ENCODE data around the gene PTPRN2. TPM values are rescaled to one million over a fixed set of nuclear protein-coding genes. Genes with fewer than 3 reads are reported as not detected.

The PTPRN2 gene
- total and polyA plus RNA-seq, 2 donors = 1.7 to 1.9 TPM

GRCh38 chr7:157544226-157544625 lies 1043.4 kb downstream of the PTPRN2 start:
- no peak overlapping the region for H3K27ac ChIP-seq (ENCODE audit: low read depth in 1 of 2, low read length in 1 of 2)
- no peaks in the 10 kb centered on the region for H3K36me3 ChIP-seq (ENCODE audit: control insufficient read depth in 2 of 2, insufficient read depth in 2 of 2, low read length in 1 of 2)
- H3K27me3 ChIP-seq (ENCODE audit: control insufficient read depth in 2 of 2, insufficient read depth in 1 of 2, low read length in 1 of 2) = no peaks in the 10 kb centered on the region
- peaks cover 0 to 2% of the 10 kb centered on the region in 2 donors for H3K9me3 ChIP-seq (ENCODE audit: control insufficient read depth in 2 of 2, insufficient read depth in 1 of 2, low read length in 1 of 2)
- no peak overlapping the region for H3K4me3 ChIP-seq (ENCODE audit: low read length in 2 of 2)
- DNase-seq (ENCODE audit: low read depth in 6 of 9, low spot score in 9 of 9) = no peak
- 70% methylated on average over 19 of the region's 19 CpGs for WGBS
- H3K4me1 ChIP-seq (ENCODE audit: control insufficient read depth in 2 of 2, insufficient read depth in 2 of 2, low read length in 2 of 2) = no peaks in the 10 kb centered on the region

GRCh38 chr7:157543791-157544190 lies 1043.8 kb downstream of the PTPRN2 start:
- 97% methylated on average over 12 of the region's 12 CpGs for WGBS
- no peaks in the 10 kb centered on the region for H3K36me3 ChIP-seq (ENCODE audit: control insufficient read depth in 2 of 2, insufficient read depth in 2 of 2, low read length in 1 of 2)
- no peak overlapping the region for H3K27ac ChIP-seq (ENCODE audit: low read depth in 1 of 2, low read length in 1 of 2)
- H3K9me3 ChIP-seq (ENCODE audit: control insufficient read depth in 2 of 2, insufficient read depth in 1 of 2, low read length in 1 of 2) = peaks cover 0 to 2% of the 10 kb centered on the region in 2 donors
- no peaks in the 10 kb centered on the region for H3K27me3 ChIP-seq (ENCODE audit: control insufficient read depth in 2 of 2, insufficient read depth in 1 of 2, low read length in 1 of 2)
- no peaks in the 10 kb centered on the region for H3K4me1 ChIP-seq (ENCODE audit: control insufficient read depth in 2 of 2, insufficient read depth in 2 of 2, low read length in 2 of 2)
- DNase-seq (ENCODE audit: low read depth in 6 of 9, low spot score in 9 of 9) = no peak
- H3K4me3 ChIP-seq (ENCODE audit: low read length in 2 of 2) = no peak overlapping the region

- H3K4me1 ChIP-seq (ENCODE audit: control insufficient read depth in 2 of 2, insufficient read depth in 2 of 2, low read length in 2 of 2) = no peaks in the 10 kb centered on the region
- H3K36me3 ChIP-seq (ENCODE audit: control insufficient read depth in 2 of 2, insufficient read depth in 2 of 2, low read length in 1 of 2) = no peaks in the 10 kb centered on the region
- DNase-seq (ENCODE audit: low read depth in 6 of 9, low spot score in 9 of 9) = no peak
- WGBS = 91% methylated on average over 11 of the region's 11 CpGs
- H3K27ac ChIP-seq (ENCODE audit: low read depth in 1 of 2, low read length in 1 of 2) = no peak overlapping the region
- H3K27me3 ChIP-seq (ENCODE audit: control insufficient read depth in 2 of 2, insufficient read depth in 1 of 2, low read length in 1 of 2) = no peaks in the 10 kb centered on the region
- H3K4me3 ChIP-seq (ENCODE audit: low read length in 2 of 2) = no peak overlapping the region
- H3K9me3 ChIP-seq (ENCODE audit: control insufficient read depth in 2 of 2, insufficient read depth in 1 of 2, low read length in 1 of 2) = peaks cover 0 to 2% of the 10 kb centered on the region in 2 donors
Measured at GRCh38 chr7:157543276-157543675, 1044.3 kb downstream of the PTPRN2 start.

GRCh38 chr7:157542068-157543021 lies 1045.3 kb downstream of the PTPRN2 start:
- Histone ChIP-seq H3K36me3 (ENCODE audit: control insufficient read depth in 2 of 2, insufficient read depth in 2 of 2, low read length in 1 of 2) (no peaks in the 10 kb centered on the region), H3K4me3 (ENCODE audit: low read length in 2 of 2) (no peak overlapping the region), H3K27ac (ENCODE audit: low read depth in 1 of 2, low read length in 1 of 2) (no peak overlapping the region), H3K9me3 (ENCODE audit: control insufficient read depth in 2 of 2, insufficient read depth in 1 of 2, low read length in 1 of 2) (peaks cover 0 to 2% of the 10 kb centered on the region in 2 donors), H3K27me3 (ENCODE audit: control insufficient read depth in 2 of 2, insufficient read depth in 1 of 2, low read length in 1 of 2) (no peaks in the 10 kb centered on the region), H3K4me1 (ENCODE audit: control insufficient read depth in 2 of 2, insufficient read depth in 2 of 2, low read length in 2 of 2) (no peaks in the 10 kb centered on the region)
- WGBS = 96% methylated on average over 33 of the region's 33 CpGs
- DNase-seq (ENCODE audit: low read depth in 6 of 9, low spot score in 9 of 9) = no peak

DNA sequence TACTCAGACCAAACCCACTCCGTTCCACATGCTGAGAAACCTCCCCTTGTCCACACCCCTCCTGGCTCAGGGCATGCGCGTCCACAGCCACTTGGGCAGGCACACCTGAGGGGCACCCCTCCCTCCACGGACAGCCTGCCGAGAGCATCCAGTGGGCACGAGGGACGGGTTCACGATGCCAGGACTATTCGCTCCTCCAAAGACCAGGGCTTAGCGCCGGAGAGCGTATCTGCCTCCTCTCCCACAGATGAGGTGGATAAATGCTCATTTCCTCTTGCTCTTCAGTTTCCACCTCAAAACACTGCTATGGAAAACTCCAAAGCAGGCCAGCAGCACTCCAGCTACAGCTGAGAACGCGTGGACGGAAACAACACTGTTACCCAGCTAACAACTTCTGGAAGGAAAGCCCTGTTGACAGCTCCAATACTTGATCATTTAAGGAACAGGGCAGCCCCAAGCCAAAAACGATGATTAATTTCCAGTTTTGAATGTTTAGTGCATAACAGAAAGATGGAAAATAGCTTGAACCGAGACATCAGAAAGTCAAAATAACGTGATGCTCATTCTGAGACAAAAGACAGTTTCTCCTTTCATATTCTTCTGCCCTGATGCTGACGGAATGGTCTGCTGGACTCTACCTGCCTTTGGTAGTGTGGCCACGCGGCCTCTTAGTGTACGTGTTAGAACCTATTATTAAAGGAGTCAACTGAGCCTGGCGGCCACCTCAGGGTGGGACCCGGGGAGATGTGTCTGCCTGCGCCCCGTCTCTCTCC lies 1046.1 kb downstream of the PTPRN2 start:
- no peaks in the 10 kb centered on the region for H3K27me3 ChIP-seq (ENCODE audit: control insufficient read depth in 2 of 2, insufficient read depth in 1 of 2, low read length in 1 of 2)
- no peaks in the 10 kb centered on the region for H3K36me3 ChIP-seq (ENCODE audit: control insufficient read depth in 2 of 2, insufficient read depth in 2 of 2, low read length in 1 of 2)
- H3K4me3 ChIP-seq (ENCODE audit: low read length in 2 of 2) = no peak overlapping the region
- WGBS = 95% methylated on average over 26 of the region's 26 CpGs
- H3K4me1 ChIP-seq (ENCODE audit: control insufficient read depth in 2 of 2, insufficient read depth in 2 of 2, low read length in 2 of 2) = no peaks in the 10 kb centered on the region
- H3K27ac ChIP-seq (ENCODE audit: low read depth in 1 of 2, low read length in 1 of 2) = no peak overlapping the region
- H3K9me3 ChIP-seq (ENCODE audit: control insufficient read depth in 2 of 2, insufficient read depth in 1 of 2, low read length in 1 of 2) = peaks cover 0 to 2% of the 10 kb centered on the region in 2 donors
- DNase-seq (ENCODE audit: low read depth in 6 of 9, low spot score in 9 of 9) = no peak

DNA sequence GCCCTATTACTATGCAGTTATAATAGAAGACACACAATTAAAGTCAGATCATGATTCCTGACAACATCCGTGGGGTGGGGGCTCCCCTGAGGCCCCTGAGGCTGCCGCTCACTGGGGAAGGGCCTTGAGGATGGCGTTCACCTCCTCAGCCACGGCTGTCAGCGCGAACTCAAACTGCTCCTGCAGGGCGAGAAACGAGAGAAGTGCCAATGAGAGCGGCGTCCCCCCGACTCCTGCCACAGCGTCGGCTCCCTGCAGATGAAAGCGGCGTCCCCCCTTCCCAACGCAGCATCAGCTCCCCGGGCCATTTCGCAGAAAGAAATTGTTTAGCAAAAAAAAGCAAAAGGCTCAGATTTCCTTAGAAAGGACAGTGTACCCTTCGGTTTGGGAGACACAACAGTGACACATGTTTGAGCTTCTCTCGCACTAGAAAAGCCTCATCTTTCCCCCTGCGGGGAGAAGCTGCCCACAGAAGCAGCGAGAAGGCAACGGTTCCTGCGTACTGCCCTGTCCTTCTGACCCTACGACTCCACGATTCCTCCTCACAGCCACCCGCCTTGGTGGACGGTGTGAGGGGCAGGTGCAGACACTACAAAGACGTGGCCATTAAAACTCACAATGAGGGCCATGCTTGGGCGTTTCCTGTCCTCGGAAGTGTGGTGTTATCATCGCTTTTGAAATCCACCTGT lies 1046.9 kb downstream of the PTPRN2 start:
- no peak for DNase-seq (ENCODE audit: low read depth in 6 of 9, low spot score in 9 of 9)
- H3K36me3 ChIP-seq (ENCODE audit: control insufficient read depth in 2 of 2, insufficient read depth in 2 of 2, low read length in 1 of 2) = no peaks in the 10 kb centered on the region
- H3K4me3 ChIP-seq (ENCODE audit: low read length in 2 of 2) = no peak overlapping the region
- peaks cover 0 to 2% of the 10 kb centered on the region in 2 donors for H3K9me3 ChIP-seq (ENCODE audit: control insufficient read depth in 2 of 2, insufficient read depth in 1 of 2, low read length in 1 of 2)
- H3K27me3 ChIP-seq (ENCODE audit: control insufficient read depth in 2 of 2, insufficient read depth in 1 of 2, low read length in 1 of 2) = no peaks in the 10 kb centered on the region
- 89% methylated on average over 32 of the region's 32 CpGs for WGBS
- no peaks in the 10 kb centered on the region for H3K4me1 ChIP-seq (ENCODE audit: control insufficient read depth in 2 of 2, insufficient read depth in 2 of 2, low read length in 2 of 2)
- H3K27ac ChIP-seq (ENCODE audit: low read depth in 1 of 2, low read length in 1 of 2) = no peak overlapping the region

DNA sequence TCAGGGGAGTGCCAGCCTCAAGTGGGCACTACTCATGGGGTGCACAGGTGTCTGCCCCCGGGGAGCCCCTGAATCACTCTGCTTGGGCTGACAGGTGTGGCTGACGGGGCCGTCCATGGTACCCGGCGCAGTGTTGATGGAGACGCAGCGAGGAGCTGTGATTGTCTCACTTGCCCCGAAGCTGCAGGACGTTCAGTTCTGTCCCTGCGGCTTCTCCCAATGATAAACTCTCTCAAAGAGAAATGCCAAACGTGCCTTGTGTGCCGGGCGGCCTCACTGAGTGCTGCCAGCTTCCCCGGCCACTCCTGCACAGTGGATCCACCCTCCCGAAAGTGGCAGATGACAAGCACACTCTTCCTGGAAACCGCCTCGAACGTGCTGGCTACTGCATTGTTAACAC lies 1047.6 kb downstream of the PTPRN2 start:
- no peaks in the 10 kb centered on the region for H3K9me3 ChIP-seq (ENCODE audit: control insufficient read depth in 2 of 2, insufficient read depth in 1 of 2, low read length in 1 of 2)
- no peaks in the 10 kb centered on the region for H3K4me1 ChIP-seq (ENCODE audit: control insufficient read depth in 2 of 2, insufficient read depth in 2 of 2, low read length in 2 of 2)
- no peak overlapping the region for H3K4me3 ChIP-seq (ENCODE audit: low read length in 2 of 2)
- H3K27ac ChIP-seq (ENCODE audit: low read depth in 1 of 2, low read length in 1 of 2) = no peak overlapping the region
- DNase-seq (ENCODE audit: low read depth in 6 of 9, low spot score in 9 of 9) = no peak
- 96% methylated on average over 18 of the region's 18 CpGs for WGBS
- no peaks in the 10 kb centered on the region for H3K36me3 ChIP-seq (ENCODE audit: control insufficient read depth in 2 of 2, insufficient read depth in 2 of 2, low read length in 1 of 2)
- H3K27me3 ChIP-seq (ENCODE audit: control insufficient read depth in 2 of 2, insufficient read depth in 1 of 2, low read length in 1 of 2) = no peaks in the 10 kb centered on the region

GRCh38 chr7:157539521-157539920 lies 1048.1 kb downstream of the PTPRN2 start:
- no peaks in the 10 kb centered on the region for H3K4me1 ChIP-seq (ENCODE audit: control insufficient read depth in 2 of 2, insufficient read depth in 2 of 2, low read length in 2 of 2)
- no peaks in the 10 kb centered on the region for H3K27me3 ChIP-seq (ENCODE audit: control insufficient read depth in 2 of 2, insufficient read depth in 1 of 2, low read length in 1 of 2)
- 96% methylated on average over 19 of the region's 19 CpGs for WGBS
- H3K4me3 ChIP-seq (ENCODE audit: low read length in 2 of 2) = no peak overlapping the region
- no peaks in the 10 kb centered on the region for H3K9me3 ChIP-seq (ENCODE audit: control insufficient read depth in 2 of 2, insufficient read depth in 1 of 2, low read length in 1 of 2)
- no peak overlapping the region for H3K27ac ChIP-seq (ENCODE audit: low read depth in 1 of 2, low read length in 1 of 2)
- no peak for DNase-seq (ENCODE audit: low read depth in 6 of 9, low spot score in 9 of 9)
- H3K36me3 ChIP-seq (ENCODE audit: control insufficient read depth in 2 of 2, insufficient read depth in 2 of 2, low read length in 1 of 2) = no peaks in the 10 kb centered on the region

All from thymus (tissue), 11 donors.